SU-DHL-6 (cell line): ENCODE results near the gene BICC1.

Experiments
- EZH2phosphoT487 ChIP-seq: fragments of 200-600 bp; sonication (generic), shearing (Covaris generic); conservative IDR thresholded peaks from 2 replicates; pipeline ENCODE4 v1.6.1; 2018; ENCODE audit warnings: mild to moderate bottlenecking, antibody characterized with exemption, low read length, moderate library complexity, mixed read lengths
- TF ChIP-seq, protein P1 (sequence below): fragments of 200-600 bp; sonication (generic); IDR thresholded peaks from one replicate; pipeline ENCODE4 v1.5.1; 2017; ENCODE audit warnings: antibody characterized with exemption, mild to moderate bottlenecking, low read length, moderate library complexity; ENCODE audit not compliant: insufficient read depth, poor library complexity, severe bottlenecking

DNA sequence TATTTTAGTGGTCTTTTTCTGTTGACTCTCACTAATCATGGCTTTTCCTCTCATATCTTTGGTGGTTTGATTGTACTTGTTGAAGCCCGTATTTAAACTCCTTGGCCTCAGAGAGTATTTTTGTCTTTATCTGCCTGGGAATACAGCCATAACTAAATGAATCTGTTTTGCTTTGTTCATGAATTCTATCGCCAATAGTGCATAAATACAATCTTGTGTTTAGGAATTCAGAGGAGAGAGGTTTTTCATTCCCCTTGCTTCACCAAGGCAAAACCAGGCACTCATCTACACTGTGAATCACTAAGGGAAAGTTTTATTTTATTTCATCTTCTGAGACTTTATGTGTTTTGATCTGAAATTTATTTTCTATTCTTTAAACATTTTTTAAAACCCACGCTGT is 152.7 kb downstream of the BICC1 start:
- TF ChIP-seq, protein P1, sequence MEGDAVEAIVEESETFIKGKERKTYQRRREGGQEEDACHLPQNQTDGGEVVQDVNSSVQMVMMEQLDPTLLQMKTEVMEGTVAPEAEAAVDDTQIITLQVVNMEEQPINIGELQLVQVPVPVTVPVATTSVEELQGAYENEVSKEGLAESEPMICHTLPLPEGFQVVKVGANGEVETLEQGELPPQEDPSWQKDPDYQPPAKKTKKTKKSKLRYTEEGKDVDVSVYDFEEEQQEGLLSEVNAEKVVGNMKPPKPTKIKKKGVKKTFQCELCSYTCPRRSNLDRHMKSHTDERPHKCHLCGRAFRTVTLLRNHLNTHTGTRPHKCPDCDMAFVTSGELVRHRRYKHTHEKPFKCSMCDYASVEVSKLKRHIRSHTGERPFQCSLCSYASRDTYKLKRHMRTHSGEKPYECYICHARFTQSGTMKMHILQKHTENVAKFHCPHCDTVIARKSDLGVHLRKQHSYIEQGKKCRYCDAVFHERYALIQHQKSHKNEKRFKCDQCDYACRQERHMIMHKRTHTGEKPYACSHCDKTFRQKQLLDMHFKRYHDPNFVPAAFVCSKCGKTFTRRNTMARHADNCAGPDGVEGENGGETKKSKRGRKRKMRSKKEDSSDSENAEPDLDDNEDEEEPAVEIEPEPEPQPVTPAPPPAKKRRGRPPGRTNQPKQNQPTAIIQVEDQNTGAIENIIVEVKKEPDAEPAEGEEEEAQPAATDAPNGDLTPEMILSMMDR, result no peak
- TF ChIP-seq EZH2phosphoT487, result no peak
